GM21528 (cell line): Measurements from ENCODE around the gene THAP7.
"Not testable (repeated sequence)": the region's sequence is repeated elsewhere in the genome, so short reads cannot be mapped to it uniquely, and the experiment has no call there.

ENCODE experiments used
- ATAC-seq: cut with Tn5 transposase; IDR thresholded peaks from one replicate; pipeline ENCODE4 v1.9.1; 2021; ENCODE audit warnings: mild to moderate bottlenecking, moderate library complexity; ENCODE audit not compliant: unreplicated experiment, low FRiP score

Gene THAP7

DNA sequence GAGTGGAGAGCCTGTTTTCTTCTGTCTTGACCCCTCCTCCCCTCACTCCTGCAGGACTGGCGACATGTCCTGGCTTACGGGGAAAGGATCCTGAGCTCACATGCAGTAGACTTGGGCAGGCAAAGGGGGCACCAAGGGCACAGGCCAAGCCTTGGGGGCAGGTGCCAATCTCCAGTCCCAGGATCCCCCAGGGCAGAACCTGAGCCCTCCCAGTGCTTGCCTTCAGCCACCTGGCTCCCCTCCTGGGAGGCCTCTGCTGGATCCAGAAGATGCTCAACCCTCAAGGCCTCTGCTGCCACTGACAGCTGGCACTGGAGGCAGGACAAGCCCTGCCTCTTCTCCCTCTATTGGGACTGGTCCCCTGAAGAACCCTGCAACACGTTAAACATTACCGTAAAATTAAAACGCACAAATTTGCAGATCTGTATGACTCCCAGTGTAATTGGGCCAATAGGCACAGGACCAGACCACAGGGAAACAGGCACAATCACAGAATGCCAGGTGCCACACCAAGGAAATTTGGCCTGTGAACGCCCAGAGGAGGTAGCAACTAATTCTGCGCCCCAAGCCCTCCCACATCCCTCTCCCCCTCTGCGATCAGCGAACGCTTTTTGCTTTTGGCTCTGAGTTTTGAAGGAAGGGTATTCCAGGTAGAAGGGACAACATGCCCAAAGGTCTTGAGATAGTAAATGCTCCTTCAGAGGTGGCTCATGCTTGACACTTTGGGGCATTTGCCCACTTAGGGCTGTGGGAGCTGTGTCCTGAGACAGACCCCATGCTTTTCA, 20.8 kb downstream of the THAP7 start:
- ATAC-seq, result no peak

DNA sequence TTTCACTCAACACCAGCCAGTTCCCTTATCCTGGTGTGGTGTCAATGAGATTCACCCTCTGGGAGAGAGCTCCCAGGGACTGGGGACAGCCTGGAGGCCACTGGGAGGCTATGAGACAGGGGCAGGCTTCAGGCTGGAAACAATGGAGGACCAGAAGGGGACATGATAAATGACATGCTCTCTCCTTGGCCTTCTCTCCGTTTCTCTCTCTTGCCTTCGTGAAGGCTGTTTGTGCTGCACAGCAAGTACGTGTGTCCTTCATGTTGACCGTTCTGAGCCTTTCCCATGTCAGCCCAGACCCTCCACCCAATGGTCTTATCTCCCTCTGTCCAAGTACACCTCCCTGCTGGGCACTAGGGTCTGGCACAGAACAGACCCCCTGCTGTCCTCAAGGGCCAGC, 21.4 kb downstream of the THAP7 start:
- ATAC-seq, result no peak

DNA sequence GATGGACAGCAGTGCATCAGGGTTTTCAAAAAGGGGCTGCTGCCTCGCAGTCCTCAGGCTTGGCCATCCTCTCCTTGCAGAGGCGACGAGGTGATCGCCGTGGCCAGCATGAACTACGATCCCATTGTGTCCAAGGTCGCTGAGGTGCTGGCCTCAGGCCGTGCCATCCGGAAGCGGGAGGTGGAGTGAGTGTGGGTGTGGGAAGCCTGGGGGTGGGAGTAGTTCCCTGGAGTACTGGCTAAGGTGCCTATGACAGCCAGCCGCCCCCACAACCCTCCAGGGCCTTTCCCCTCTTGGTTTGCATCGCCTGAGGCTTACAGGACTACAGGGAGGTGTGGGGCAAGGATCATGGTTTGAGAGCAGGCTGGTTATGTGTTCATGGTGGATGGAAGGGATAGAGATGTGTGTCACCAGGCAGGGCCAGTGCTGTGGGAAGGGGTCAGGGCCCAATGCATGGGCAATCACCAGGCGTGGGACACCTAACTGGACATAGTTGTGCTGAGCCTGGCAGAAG, 21.9 kb downstream of the THAP7 start:
- ATAC-seq, result no peak

DNA sequence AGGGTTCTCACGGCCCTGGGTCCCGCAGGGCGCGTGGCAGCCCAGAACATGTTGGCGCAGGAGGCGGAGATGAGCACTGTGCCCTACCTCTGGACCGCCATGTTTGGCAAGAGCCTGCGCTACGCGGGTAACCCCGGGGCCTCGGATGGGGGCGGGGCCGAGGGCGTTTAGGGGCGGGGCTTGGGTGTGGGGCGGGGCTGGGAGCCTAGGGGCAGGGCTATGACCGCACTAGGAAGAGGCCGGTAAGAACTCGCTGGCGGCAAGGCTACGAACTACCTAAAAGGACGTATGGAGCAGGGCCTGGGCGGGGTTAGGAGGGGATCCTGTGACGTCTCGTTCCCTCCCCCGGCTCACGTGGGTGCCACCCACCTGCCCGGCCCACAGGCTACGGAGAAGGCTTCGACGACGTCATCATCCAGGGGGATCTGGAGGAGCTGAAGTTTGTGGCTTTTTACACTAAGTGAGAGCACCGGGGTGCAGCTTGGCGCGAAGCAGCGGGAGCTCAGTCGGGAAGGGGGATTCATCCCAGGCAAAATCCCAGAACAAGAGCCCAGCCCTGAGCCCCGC, 22.6 kb downstream of the THAP7 start:
- no peak for ATAC-seq

DNA sequence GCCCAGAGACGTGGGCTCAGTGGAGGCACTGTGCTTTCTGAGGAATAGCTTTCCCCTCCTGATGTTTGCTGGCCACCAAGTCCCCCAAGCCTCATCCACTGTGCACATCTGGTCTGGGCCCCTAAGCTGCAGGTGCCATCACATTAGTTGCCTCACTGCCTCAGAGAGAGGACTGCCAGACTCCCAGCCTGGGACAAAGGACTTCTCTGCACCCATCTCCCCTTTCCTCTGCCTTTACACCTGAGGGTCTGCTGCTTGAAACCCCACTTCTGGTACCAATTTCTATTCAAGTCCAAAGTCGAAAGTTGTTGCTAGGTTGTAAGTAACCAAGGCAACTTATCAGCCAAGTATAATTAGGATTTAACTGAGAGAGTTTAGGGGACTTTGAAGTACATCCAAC, 23.5 kb downstream of the THAP7 start:
- ATAC-seq, result no peak

DNA sequence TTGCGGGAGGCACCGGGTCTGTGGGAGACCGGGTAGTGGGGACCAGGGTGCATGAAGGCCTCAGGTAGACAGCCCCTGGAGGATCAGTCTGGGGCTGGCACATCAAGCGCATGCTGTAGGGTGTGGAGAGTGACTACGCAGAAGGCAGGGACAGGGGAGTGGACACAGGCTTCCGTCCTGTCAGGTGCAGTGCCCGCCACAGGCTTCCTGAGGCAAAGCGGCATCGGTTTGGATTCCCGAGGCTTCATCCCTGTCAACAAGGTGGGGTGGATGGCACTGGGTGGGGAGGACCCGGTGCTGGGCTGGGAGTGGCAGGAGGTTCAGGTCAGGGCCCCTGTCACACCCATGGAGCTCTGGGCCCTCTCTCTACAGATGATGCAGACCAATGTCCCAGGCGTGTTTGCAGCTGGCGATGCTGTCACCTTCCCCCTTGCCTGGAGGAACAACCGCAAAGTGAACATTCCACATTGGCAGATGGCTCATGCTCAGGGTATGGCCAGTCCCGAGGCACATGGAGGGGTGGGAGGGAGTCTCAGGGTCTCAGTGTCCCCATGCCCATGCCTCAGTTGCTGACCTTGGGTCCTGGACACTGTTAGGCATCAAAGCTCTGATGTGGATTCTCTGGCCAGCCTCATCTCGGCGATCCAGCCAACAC, 24.3 kb downstream of the THAP7 start:
- ATAC-seq, result no peak

DNA sequence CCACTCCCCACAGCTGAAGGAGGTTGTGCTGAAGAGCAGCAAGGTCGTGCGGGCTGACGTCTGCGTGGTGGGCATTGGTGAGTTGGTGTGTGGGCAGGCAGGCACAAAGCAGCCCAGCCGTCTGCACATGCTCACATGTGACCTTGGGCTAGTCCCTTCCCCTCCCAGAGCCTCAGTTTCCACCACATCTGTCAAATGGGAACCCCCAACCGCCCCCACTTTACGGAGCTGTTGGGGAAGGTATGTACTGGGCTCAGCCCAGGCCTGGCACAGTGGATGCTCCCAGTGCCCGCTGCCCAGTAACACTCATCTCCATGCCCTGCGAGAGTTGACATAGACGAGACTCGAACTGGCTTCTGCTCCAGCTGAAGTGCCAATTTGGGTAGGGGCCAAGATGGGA, 24.9 kb downstream of the THAP7 start:
- no peak for ATAC-seq

DNA sequence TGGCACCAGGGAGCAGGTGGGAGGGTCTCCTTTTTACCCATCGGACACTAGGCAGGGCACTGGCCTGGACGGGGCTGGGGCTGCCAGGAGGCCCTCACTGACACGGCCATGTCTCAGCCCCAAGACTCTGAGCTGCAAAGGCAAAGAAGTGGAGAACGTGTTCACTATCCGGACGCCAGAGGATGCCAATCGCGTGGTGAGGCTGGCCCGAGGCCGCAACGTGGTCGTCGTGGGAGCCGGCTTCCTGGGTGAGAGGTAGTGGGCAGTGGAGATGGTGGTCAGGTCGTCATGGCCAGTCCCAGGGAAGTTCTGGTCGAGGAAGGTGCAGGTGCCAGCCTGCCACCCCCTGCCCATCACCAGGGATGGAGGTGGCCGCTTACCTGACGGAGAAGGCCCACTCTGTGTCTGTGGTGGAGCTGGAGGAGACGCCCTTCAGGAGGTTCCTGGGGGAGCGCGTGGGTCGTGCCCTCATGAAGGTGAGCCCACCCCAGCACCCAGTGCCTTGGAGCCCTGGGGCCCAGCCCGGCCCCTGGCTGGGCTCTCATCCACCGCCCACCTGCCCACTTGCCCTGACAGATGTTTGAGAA, 25.5 kb downstream of the THAP7 start:
- ATAC-seq, result no peak

DNA sequence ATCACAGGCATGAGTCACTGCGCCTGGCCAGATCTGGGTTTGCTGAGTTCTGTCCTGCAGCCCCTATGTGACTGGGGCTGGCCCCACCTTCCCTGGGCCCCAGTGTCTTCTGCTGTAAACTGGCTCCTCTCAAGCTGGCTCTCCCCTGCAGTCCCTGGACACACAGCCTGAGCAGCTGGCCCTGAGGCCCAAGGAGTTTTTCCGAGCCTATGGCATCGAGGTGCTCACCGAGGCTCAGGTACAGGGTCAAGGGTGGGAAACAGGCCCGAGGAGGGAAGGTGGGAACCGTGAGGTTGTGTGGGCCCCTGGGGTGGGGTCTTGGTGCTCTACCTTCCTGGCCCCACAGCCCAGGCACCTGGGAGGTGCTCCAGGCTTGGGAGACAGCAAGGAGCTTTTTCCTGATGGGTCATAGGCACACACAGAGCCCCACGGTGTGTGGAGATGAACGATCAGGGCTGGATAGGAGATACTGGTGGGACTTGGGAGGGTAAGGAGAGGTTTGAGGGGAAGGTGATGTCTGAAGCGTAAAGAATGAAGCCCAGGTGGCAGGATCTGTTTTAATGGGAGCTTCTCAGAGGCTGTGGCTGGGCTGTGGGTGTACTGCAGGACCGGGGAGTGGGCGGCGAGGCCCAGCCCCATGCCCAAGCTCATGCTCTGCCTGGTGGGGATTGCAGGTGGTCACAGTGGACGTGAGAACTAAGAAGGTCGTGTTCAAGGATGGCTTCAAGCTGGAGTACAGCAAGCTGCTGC, 26.2 kb downstream of the THAP7 start:
- ATAC-seq, result no peak

DNA sequence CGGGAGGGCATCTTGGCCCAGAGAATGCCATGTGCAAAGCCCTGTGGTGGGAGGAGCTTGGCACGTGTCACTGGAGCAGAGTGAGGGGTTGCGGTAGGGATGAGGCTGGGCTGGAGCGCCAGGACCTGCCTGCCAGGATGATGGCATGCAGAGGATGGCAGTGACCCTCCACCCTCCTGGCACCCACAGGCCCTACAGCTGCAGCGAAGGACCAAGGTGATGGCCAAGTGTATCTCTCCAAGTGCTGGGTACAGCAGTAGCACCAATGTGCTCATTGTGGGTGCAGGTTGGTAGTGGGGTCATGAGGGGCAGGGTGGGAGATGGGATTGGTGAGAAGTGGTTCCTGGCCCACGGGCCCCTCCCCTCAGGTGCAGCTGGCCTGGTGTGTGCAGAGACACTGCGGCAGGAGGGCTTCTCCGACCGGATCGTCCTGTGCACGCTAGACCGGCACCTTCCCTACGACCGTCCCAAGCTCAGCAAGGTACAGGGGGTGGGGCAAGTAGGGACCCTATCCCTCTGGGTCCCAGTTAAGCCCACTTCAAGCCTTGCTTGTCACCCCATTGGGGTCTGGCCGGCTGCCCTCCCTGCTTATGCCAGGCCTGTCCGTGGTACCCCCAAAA, 27.5 kb downstream of the THAP7 start:
- ATAC-seq, result no peak

DNA sequence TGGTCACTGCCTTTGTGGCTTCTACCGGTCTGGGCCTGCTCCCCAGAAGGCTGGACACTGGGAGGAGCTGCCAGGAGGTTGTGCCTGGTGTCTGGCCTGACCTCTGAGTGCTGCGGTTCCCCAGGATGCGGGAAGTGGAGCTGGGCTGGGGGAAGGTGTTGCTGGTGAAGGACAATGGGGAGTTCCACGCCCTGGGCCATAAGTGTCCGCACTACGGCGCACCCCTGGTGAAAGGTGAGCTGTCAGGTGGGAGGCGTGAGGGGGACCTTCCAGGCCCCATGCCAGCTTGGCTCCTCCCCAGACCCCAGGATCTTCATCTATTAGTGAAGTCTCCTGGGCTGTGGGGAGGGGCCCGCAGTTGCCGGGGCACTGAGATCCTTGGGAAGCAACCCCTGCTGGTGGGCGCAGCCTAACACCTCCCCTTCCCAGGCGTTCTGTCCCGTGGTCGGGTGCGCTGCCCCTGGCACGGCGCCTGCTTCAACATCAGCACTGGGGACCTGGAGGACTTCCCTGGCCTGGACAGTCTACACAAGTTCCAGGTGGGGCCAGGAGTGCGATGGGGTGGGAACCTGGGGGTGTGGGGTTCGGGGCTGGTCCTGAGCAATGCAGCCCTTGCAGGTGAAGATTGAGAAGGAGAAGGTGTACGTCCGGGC, 28.2 kb downstream of the THAP7 start:
- ATAC-seq, result no peak

DNA sequence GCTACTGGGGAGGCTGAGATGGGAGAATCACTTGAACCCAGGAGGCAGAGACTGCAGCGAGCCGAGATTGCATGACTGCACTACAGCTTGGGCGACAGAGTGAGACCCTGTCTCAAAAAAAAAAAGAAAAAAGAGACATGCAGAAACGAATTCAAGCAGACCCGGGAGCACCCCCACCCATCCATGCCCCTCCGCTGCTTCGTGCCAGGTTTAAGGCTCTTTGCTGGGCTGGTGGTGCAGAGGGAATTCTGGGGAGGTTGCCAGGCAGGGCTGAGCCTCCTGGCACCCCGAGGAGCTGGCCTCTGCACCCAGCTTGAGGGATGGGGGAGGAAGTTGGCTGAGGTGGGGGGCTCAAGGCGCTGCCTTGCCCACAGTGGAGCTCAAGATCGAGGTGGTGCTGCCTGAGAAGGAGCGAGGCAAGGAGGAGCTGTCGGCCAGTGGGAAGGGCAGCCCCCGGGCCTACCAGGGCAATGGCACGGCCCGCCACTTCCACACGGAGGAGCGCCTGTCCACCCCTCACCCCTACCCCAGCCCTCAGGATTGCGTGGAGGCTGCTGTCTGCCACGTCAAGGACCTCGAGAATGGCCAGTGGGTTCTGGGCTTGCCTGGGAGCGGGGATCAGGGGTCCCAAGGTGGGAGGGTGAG, 28.9 kb downstream of the THAP7 start:
- no peak for ATAC-seq

DNA sequence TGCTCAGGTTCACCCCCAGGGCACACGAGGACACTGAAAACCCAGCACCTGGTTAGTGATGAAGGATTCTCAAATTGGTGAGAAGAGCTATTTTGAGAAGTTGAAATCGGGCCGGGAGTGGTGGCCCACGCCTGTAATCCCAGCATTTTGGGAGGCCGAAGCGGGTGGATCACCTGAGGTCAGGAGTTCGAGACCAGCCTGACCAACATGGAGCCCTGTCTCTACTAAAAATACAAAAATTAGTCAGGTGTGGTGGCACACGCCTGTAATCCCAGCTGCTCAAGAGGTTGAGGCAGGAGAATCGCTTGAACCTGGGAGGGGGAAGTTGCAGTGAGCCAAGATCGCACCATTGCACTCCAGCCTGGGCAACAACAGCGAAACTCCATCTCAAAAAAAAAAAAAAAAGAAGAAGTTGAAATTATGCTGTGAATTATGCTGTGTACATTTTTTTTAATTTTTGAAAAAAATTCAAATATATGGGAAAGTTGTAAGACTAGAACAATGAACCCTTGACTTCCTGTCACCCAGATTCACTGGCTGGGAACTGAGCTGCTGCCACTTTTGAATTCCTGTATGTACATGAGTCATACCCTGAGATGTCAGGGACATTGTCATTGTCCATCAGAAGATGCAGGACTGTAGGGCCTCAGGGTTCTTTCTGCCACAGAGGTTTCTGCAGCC, 29.8 kb downstream of the THAP7 start:
- ATAC-seq, result not testable (repeated sequence)

DNA sequence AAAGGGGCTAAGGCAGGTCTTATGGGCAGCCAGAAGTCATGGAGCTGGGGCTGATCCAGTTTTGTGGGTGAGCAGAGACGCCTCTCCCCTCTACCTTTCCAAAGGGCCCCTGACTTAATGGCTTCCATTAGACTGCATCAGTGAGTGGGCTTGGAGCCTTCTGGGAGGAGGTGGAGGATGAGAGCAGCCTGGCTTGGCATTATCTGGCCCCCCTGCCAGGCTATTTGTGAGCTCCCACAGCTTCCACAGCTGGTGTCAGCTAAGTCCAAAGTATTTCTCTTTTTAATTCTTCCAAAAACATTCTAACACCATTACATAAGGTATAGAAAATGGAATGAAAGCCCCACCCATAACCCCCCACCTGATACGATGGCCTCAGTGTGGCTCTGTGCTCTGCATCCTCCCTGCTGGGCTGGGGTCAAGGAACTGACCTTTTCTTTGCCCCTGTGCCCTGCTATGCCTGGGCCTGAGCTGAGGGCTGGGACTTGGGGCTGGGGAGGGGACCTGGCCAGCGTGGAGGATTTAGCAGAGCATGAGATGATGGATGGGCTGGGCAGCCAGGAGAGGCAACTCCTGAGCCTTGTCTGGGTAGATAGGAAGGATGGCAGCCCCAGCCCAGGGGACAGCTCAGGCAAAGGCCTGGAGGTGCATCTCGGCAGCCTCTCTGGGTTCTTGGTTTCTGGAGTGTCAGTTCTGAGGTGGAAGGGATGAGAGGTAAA, 30.8 kb downstream of the THAP7 start:
- no peak for ATAC-seq

DNA sequence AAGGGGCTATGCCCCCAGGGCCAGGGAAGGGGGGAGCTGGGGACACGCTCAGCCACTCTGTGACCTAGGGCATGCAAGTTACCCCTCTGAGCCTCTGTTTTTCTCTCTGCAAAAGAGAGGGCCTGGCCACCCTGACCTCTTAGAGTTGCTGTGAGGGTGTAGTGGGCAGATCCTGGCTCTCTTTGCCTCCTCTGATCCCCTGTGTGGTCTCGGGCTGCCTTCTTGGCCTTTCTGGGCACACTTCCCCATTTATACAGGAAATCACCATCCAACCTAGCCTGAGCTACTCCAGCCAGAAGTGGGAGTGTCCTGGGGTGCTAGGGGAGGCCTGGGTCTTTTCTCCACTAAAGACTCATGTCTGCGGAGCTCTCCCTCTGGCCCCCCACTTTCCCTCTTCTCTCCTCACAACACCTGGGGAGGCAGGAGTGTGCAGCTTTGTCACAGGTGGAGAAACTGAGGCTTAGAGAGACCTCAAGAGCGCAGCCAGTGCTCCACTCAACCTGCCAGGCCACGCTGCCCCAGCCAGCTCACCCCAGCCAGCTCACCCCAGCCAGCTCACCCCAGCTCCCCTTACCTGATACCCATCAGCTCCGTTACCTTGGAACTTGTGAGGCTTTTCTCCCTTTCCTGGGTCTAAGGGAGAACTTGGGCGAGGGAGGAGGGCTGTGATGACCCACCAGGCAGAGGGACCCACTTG, 33.5 kb downstream of the THAP7 start:
- ATAC-seq, result no peak

DNA sequence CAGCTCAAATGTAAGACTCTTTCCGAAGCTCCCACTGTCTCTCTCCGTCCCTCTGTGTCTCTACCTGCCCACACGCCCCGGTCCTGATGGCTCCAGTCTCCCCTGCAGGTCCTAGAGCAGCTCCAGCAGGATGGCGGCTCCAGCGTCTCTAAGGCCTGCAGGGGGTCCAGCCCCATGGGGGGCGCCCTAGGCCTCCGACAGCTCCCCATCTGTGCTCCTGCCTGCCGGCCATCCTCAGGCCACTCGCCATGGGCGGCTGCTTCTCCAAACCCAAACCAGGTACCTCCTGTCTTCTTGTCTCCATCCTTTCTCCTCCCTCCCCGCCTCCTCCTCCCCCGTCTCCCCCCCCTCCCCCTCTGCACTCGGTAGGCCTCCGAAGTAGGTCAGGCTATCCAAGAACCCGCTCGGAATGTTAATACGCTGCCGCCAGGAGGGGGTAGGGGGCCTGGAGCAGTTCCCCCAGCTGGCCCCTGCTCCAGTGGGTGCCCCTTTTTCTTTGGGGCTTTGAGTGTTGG, 34.2 kb downstream of the THAP7 start:
- ATAC-seq, result no peak
